HG03159 (cell line): ENCODE results near the gene TPRG1L.

Source experiments
- ATAC-seq: cut with Tn5 transposase; IDR thresholded peaks from one replicate; pipeline ENCODE4 v1.9.1; 2021; ENCODE audit warnings: mild to moderate bottlenecking, moderate library complexity; ENCODE audit not compliant: unreplicated experiment

Gene TPRG1L

GRCh38 chr1:3626025-3626424 is 1.2 kb downstream of the TPRG1L start:
- ATAC-seq, result no peak

- no peak for ATAC-seq
Measured at GRCh38 chr1:3627515-3628253, 2.9 kb downstream of the TPRG1L start.

GRCh38 chr1:3628445-3628844 is 3.6 kb downstream of the TPRG1L start:
- ATAC-seq, result no peak

GRCh38 chr1:3629561-3630160 is 4.8 kb downstream of the TPRG1L start:
- ATAC-seq, result no peak

- no peak for ATAC-seq
Measured at GRCh38 chr1:3630161-3630611, 5.4 kb downstream of the TPRG1L start.

GRCh38 chr1:3630914-3631313 is 6.1 kb downstream of the TPRG1L start:
- no peak for ATAC-seq

- ATAC-seq, result no peak
Measured at GRCh38 chr1:3631320-3632260, 6.8 kb downstream of the TPRG1L start.

- ATAC-seq, result no peak
Measured at GRCh38 chr1:3632298-3632697, 7.5 kb downstream of the TPRG1L start.

- ATAC-seq, result no peak
Measured at GRCh38 chr1:3632716-3633343, 8.0 kb downstream of the TPRG1L start.

- no peak for ATAC-seq
Measured at GRCh38 chr1:3633344-3634058, 8.7 kb downstream of the TPRG1L start.

- ATAC-seq, result no peak
Measured at GRCh38 chr1:3634059-3634800, 9.4 kb downstream of the TPRG1L start.

- no peak for ATAC-seq
Measured at GRCh38 chr1:3636080-3636479, 11.3 kb downstream of the TPRG1L start.

GRCh38 chr1:3636531-3636930 is 11.7 kb downstream of the TPRG1L start:
- no peak for ATAC-seq

- ATAC-seq, result no peak
Measured at GRCh38 chr1:3638027-3638426, 13.2 kb downstream of the TPRG1L start.

GRCh38 chr1:3638676-3639075 is 13.9 kb downstream of the TPRG1L start:
- no peak for ATAC-seq

- no peak for ATAC-seq
Measured at GRCh38 chr1:3639397-3639911, 14.6 kb downstream of the TPRG1L start.

GRCh38 chr1:3640121-3640837 is 15.5 kb downstream of the TPRG1L start:
- ATAC-seq, result no peak

- ATAC-seq, result no peak
Measured at GRCh38 chr1:3641046-3641760, 16.4 kb downstream of the TPRG1L start.
